BLaER1 (cell line): ENCODE data around the gene ACAP3.

Source experiments
- H3K27ac ChIP-seq: shearing (Covaris generic); formaldehyde crosslinking; 2 replicates; pipeline ENCODE4 v1.8.1; 2022
- H3K27me3 ChIP-seq: shearing (Covaris generic); formaldehyde crosslinking; 2 replicates; pipeline ENCODE4 v1.8.1; 2022
- H3K36me3 ChIP-seq: shearing (Covaris generic); formaldehyde crosslinking; 2 replicates; pipeline ENCODE4 v1.8.1; 2022
- H3K4me1 ChIP-seq: shearing (Covaris generic); formaldehyde crosslinking; 2 replicates; pipeline ENCODE4 v1.8.1; 2022
- H3K4me2 ChIP-seq: shearing (Covaris generic); formaldehyde crosslinking; 2 replicates; pipeline ENCODE4 v1.8.1; 2022
- H3K4me3 ChIP-seq: shearing (Covaris generic); formaldehyde crosslinking; 2 replicates; pipeline ENCODE4 v1.8.1; 2022
- H3K9ac ChIP-seq: shearing (Covaris generic); formaldehyde crosslinking; 2 replicates; pipeline ENCODE4 v1.8.1; 2022
- H3K9me3 ChIP-seq: shearing (Covaris generic); formaldehyde crosslinking; 2 replicates; pipeline ENCODE4 v1.8.1; 2022
- H4K20me1 ChIP-seq: shearing (Covaris generic); formaldehyde crosslinking; 2 replicates; pipeline ENCODE4 v1.8.1; 2022
- Cebpa-rat ChIP-seq: shearing (Covaris generic); IDR thresholded peaks from 2 replicates; pipeline ENCODE4 v1.8.1; 2022

Gene ACAP3

GRCh38 chr1:1344655-1345361 is 37.1 kb upstream of the ACAP3 start:
- 0 out of 2 replicates have a peak overlapping the region, but pooled peaks have one; percentile 40 for H3K9ac ChIP-seq
- H3K27ac ChIP-seq = peak overlapping the region; percentile 51
- peaks cover 87% of the 10 kb centered on the region for H4K20me1 ChIP-seq
- peaks cover 67% of the 10 kb centered on the region for H3K4me1 ChIP-seq
- TF ChIP-seq Cebpa-rat = no peak
- H3K4me3 ChIP-seq = no peak overlapping the region
- H3K9me3 ChIP-seq = no peaks in the 10 kb centered on the region
- H3K4me2 ChIP-seq = peak overlapping the region; percentile 99
- peaks cover 23% of the 10 kb centered on the region for H3K36me3 ChIP-seq
- H3K27me3 ChIP-seq = no peaks in the 10 kb centered on the region

- peaks cover 87% of the 10 kb centered on the region for H4K20me1 ChIP-seq
- H3K27me3 ChIP-seq = no peaks in the 10 kb centered on the region
- H3K9me3 ChIP-seq = no peaks in the 10 kb centered on the region
- H3K4me1 ChIP-seq = peaks cover 67% of the 10 kb centered on the region
- peak overlapping the region; percentile 99 for H3K4me2 ChIP-seq
- no peak overlapping the region for H3K4me3 ChIP-seq
- peaks cover 27% of the 10 kb centered on the region for H3K36me3 ChIP-seq
- no peak for TF ChIP-seq Cebpa-rat
- peak overlapping the region; percentile 22; the same call in 1 of the 2 replicates for H3K27ac ChIP-seq
- H3K9ac ChIP-seq = peak overlapping the region; percentile 45; the same call in 1 of the 2 replicates
These were observed 36.2 kb upstream of the ACAP3 start for GRCh38 chr1:1343811-1344421.

- H3K27ac ChIP-seq = peak overlapping the region; percentile 66
- peak overlapping the region; percentile 55 for H3K9ac ChIP-seq
- H3K9me3 ChIP-seq = no peaks in the 10 kb centered on the region
- peak overlapping the region; percentile 72 for H3K4me2 ChIP-seq
- no peak for TF ChIP-seq Cebpa-rat
- peaks cover 75% of the 10 kb centered on the region for H4K20me1 ChIP-seq
- no peak overlapping the region for H3K4me3 ChIP-seq
- peaks cover 35% of the 10 kb centered on the region for H3K36me3 ChIP-seq
- peaks cover 58% of the 10 kb centered on the region for H3K4me1 ChIP-seq
- no peaks in the 10 kb centered on the region for H3K27me3 ChIP-seq
These were observed 34.9 kb upstream of the ACAP3 start for GRCh38 chr1:1342584-1343115.

- Histone ChIP-seq H4K20me1 (peaks cover 75% of the 10 kb centered on the region), H3K27ac (peak overlapping the region; percentile 66), H3K4me1 (peaks cover 52% of the 10 kb centered on the region), H3K9ac (peak overlapping the region; percentile 55), H3K36me3 (peaks cover 40% of the 10 kb centered on the region), H3K4me2 (peak overlapping the region; percentile 72), H3K27me3 (no peaks in the 10 kb centered on the region), H3K9me3 (no peaks in the 10 kb centered on the region), H3K4me3 (no peak overlapping the region)
- no peak for TF ChIP-seq Cebpa-rat
These were observed 34.4 kb upstream of the ACAP3 start for GRCh38 chr1:1342061-1342562.

GRCh38 chr1:1341549-1342021 is 33.9 kb upstream of the ACAP3 start:
- H3K9me3 ChIP-seq = no peaks in the 10 kb centered on the region
- H3K36me3 ChIP-seq = peaks cover 45% of the 10 kb centered on the region
- no peak overlapping the region for H3K4me2 ChIP-seq
- no peak overlapping the region for H3K27ac ChIP-seq
- no peak for TF ChIP-seq Cebpa-rat
- no peak overlapping the region for H3K9ac ChIP-seq
- peaks cover 73% of the 10 kb centered on the region for H4K20me1 ChIP-seq
- H3K4me3 ChIP-seq = no peak overlapping the region
- H3K27me3 ChIP-seq = no peaks in the 10 kb centered on the region
- H3K4me1 ChIP-seq = peaks cover 47% of the 10 kb centered on the region

GRCh38 chr1:1340791-1341548 is 33.2 kb upstream of the ACAP3 start:
- no peaks in the 10 kb centered on the region for H3K9me3 ChIP-seq
- no peak overlapping the region for H3K4me2 ChIP-seq
- H3K36me3 ChIP-seq = peaks cover 52% of the 10 kb centered on the region
- H3K27ac ChIP-seq = no peak overlapping the region
- H3K4me1 ChIP-seq = peaks cover 41% of the 10 kb centered on the region
- no peaks in the 10 kb centered on the region for H3K27me3 ChIP-seq
- peaks cover 73% of the 10 kb centered on the region for H4K20me1 ChIP-seq
- no peak for TF ChIP-seq Cebpa-rat
- no peak overlapping the region for H3K9ac ChIP-seq
- no peak overlapping the region for H3K4me3 ChIP-seq

GRCh38 chr1:1340185-1340584 is 32.5 kb upstream of the ACAP3 start:
- Histone ChIP-seq H3K9ac (no peak overlapping the region), H3K9me3 (no peaks in the 10 kb centered on the region), H3K27ac (no peak overlapping the region), H3K4me3 (no peak overlapping the region), H3K4me2 (no peak overlapping the region), H3K4me1 (peaks cover 33% of the 10 kb centered on the region), H4K20me1 (peaks cover 73% of the 10 kb centered on the region), H3K36me3 (peaks cover 59% of the 10 kb centered on the region), H3K27me3 (no peaks in the 10 kb centered on the region)
- no peak for TF ChIP-seq Cebpa-rat

- TF ChIP-seq Cebpa-rat = no peak
- Histone ChIP-seq H3K9me3 (no peaks in the 10 kb centered on the region), H3K27ac (no peak overlapping the region), H3K9ac (no peak overlapping the region), H3K4me2 (no peak overlapping the region), H3K4me1 (peaks cover 14% of the 10 kb centered on the region), H3K36me3 (peaks cover 73% of the 10 kb centered on the region), H3K4me3 (no peak overlapping the region), H4K20me1 (peaks cover 73% of the 10 kb centered on the region), H3K27me3 (no peaks in the 10 kb centered on the region)
These were observed 30.5 kb upstream of the ACAP3 start for GRCh38 chr1:1338278-1338677.

GRCh38 chr1:1337793-1338147 is 30.0 kb upstream of the ACAP3 start:
- no peak overlapping the region for H3K9ac ChIP-seq
- no peaks in the 10 kb centered on the region for H3K9me3 ChIP-seq
- H4K20me1 ChIP-seq = peaks cover 72% of the 10 kb centered on the region
- H3K27me3 ChIP-seq = no peaks in the 10 kb centered on the region
- no peak overlapping the region for H3K27ac ChIP-seq
- H3K4me2 ChIP-seq = no peak overlapping the region
- peaks cover 9% of the 10 kb centered on the region for H3K4me1 ChIP-seq
- H3K4me3 ChIP-seq = no peak overlapping the region
- no peak for TF ChIP-seq Cebpa-rat
- peaks cover 73% of the 10 kb centered on the region for H3K36me3 ChIP-seq
